Cardiac muscle cell (in vitro differentiated cells and primary cell): ENCODE results near the gene FOXRED1. TPM values are rescaled to one million over a fixed set of nuclear protein-coding genes. Genes with fewer than 3 reads are reported as not detected.
"Not testable (repeated sequence)": the region's sequence is repeated elsewhere in the genome, so short reads cannot be mapped to it uniquely, and the experiment has no call there.

ENCODE experiments used
- DNase-seq, 2 donors: peaks; one replicate each; pipeline versions ENCODE4 v3.0.0 to v3.0.0-alpha.2; 2010 to 2017; ENCODE audit warnings: low read depth in 1 of 2, low spot score in 1 of 2
- H3K27ac ChIP-seq: fragments of 200-600 bp; sonication (generic); 2 replicates; pipeline ENCODE4 v1.5.1; 2016
- H3K27me3 ChIP-seq: fragments of 200-600 bp; sonication (generic); 2 replicates; pipeline ENCODE4 v1.6.0; 2016; ENCODE audit warnings: control low read depth
- H3K36me3 ChIP-seq: fragments of 200-600 bp; sonication (generic); 2 replicates; pipeline ENCODE4 v1.5.1; 2016; ENCODE audit warnings: control low read depth
- H3K4me1 ChIP-seq: fragments of 200-600 bp; sonication (generic); 2 replicates; pipeline ENCODE4 v1.8.1; 2017; ENCODE audit warnings: low read depth, mild to moderate bottlenecking, mixed run types
- H3K4me3 ChIP-seq: fragments of 200-600 bp; sonication (generic); 2 replicates; pipeline ENCODE4 v1.5.1; 2016; ENCODE audit warnings: mild to moderate bottlenecking
- H3K9me3 ChIP-seq: fragments of 200-600 bp; sonication (generic); 2 replicates; pipeline ENCODE4 v1.5.1; 2017; ENCODE audit warnings: low read depth, mild to moderate bottlenecking, control low read depth
- CTCF ChIP-seq: IDR thresholded peaks from 2 replicates; pipeline ENCODE4 v1.5.1; 2012; ENCODE audit warnings: low read depth, mild to moderate bottlenecking, low read length
- polyA plus RNA-seq: library from polyadenylated mRNA; unstranded; fragments of >200 nt; fragmentation: Nextera tagmentation; extraction: Ambion mirVana; gene quantifications from 2 replicates; pipeline ENCODE4 v1.2.1, GENCODE V29; 2016
- total RNA-seq: library from RNA; depleted of rRNA; stranded (reverse); fragments of >200 nt; gene quantifications from 2 replicates; pipeline ENCODE4 v1.2.3, GENCODE V29; 2016

Gene FOXRED1
- total and polyA plus RNA-seq, 2 experiments from 2014 or later = 38.5 to 68.5 TPM

GRCh38 chr11:126253265-126253664 is 15.7 kb upstream of the FOXRED1 start:
- Histone ChIP-seq H3K9me3 (no peaks in the 10 kb centered on the region), H3K4me3 (no peak overlapping the region), H3K27ac (no peak overlapping the region), H3K27me3 (no peaks in the 10 kb centered on the region), H3K4me1 (no peaks in the 10 kb centered on the region), H3K36me3 (peaks cover 36% of the 10 kb centered on the region)
- TF ChIP-seq CTCF = no peak
- no peak for DNase-seq

- Histone ChIP-seq H3K36me3 (peaks cover 33% of the 10 kb centered on the region), H3K4me3 (no peak overlapping the region), H3K4me1 (no peaks in the 10 kb centered on the region), H3K9me3 (no peaks in the 10 kb centered on the region), H3K27ac (no peak overlapping the region), H3K27me3 (no peaks in the 10 kb centered on the region)
- no peak for TF ChIP-seq CTCF
- no peak for DNase-seq
Observed at GRCh38 chr11:126254819-126255218, 14.1 kb upstream of the FOXRED1 start.

- H3K36me3 ChIP-seq = peaks cover 32% of the 10 kb centered on the region
- DNase-seq, H3K4me1 ChIP-seq, H3K4me3 ChIP-seq, H3K9me3 ChIP-seq, H3K27ac ChIP-seq, H3K27me3 ChIP-seq: not testable (repeated sequence)
Observed at GRCh38 chr11:126255507-126255906, 13.4 kb upstream of the FOXRED1 start.

GRCh38 chr11:126256216-126256615 is 12.7 kb upstream of the FOXRED1 start:
- Histone ChIP-seq H3K9me3 (no peaks in the 10 kb centered on the region), H3K36me3 (peaks cover 34% of the 10 kb centered on the region), H3K27me3 (no peaks in the 10 kb centered on the region), H3K27ac (no peak overlapping the region), H3K4me1 (no peaks in the 10 kb centered on the region), H3K4me3 (no peak overlapping the region)
- no peak for DNase-seq
- TF ChIP-seq CTCF = no peak

GRCh38 chr11:126257144-126257543 is 11.8 kb upstream of the FOXRED1 start:
- no peak for DNase-seq
- no peak for TF ChIP-seq CTCF
- Histone ChIP-seq H3K36me3 (peaks cover 43% of the 10 kb centered on the region), H3K27me3 (no peaks in the 10 kb centered on the region), H3K27ac (no peak overlapping the region), H3K4me1 (no peaks in the 10 kb centered on the region), H3K9me3 (no peaks in the 10 kb centered on the region), H3K4me3 (no peak overlapping the region)

- Histone ChIP-seq H3K27me3 (no peaks in the 10 kb centered on the region), H3K4me3 (no peak overlapping the region), H3K4me1 (no peaks in the 10 kb centered on the region), H3K27ac (no peak overlapping the region), H3K9me3 (no peaks in the 10 kb centered on the region), H3K36me3 (peaks cover 49% of the 10 kb centered on the region)
- DNase-seq = peak in 1 of 2 donors; percentile 62
- no peak for TF ChIP-seq CTCF
Observed at GRCh38 chr11:126257764-126258163, 11.2 kb upstream of the FOXRED1 start.
